Measurements from ENCODE around the gene NRG3.

DNA sequence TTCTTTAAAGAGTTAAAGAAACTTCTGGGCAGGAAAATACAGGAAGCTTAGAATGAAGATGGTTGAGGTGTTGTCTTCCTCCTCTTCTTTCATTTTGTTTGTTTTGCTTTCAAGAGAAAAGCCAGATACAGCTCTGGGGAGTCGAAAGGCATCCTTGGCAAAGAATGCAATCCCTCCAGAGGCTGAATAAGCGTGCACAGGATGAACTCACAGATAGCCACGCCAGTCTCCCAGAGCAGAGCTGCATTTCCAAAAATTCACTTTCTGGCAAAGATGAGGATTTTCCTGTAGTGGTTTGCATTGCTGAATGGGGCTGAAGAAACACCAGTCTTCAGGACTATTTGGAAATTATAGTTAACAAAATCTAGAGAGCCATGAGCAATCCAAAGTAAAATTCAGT is 336.4 kb downstream of the NRG3 start:
- no peak for TF ChIP-seq EP300 (IDR thresholded peaks at IDR 0.05)
- TF ChIP-seq, protein P1, sequence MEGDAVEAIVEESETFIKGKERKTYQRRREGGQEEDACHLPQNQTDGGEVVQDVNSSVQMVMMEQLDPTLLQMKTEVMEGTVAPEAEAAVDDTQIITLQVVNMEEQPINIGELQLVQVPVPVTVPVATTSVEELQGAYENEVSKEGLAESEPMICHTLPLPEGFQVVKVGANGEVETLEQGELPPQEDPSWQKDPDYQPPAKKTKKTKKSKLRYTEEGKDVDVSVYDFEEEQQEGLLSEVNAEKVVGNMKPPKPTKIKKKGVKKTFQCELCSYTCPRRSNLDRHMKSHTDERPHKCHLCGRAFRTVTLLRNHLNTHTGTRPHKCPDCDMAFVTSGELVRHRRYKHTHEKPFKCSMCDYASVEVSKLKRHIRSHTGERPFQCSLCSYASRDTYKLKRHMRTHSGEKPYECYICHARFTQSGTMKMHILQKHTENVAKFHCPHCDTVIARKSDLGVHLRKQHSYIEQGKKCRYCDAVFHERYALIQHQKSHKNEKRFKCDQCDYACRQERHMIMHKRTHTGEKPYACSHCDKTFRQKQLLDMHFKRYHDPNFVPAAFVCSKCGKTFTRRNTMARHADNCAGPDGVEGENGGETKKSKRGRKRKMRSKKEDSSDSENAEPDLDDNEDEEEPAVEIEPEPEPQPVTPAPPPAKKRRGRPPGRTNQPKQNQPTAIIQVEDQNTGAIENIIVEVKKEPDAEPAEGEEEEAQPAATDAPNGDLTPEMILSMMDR (IDR thresholded peaks at IDR 0.05) = no peak
- TF ChIP-seq POLR2A (IDR thresholded peaks at IDR 0.05) = no peak

Measured in tibial nerve (tissue), 4 donors.